Peyer's patch (tissue), 4 donors: ENCODE results near the gene PTPRA.

ENCODE experiments used
- POLR2A ChIP-seq, 2 donors: fragments of 450-650 bp; IDR thresholded peaks; one replicate each; pipeline ENCODE4 v1.5.1; 2017; ENCODE audit warnings: antibody characterized with exemption in 2 of 2, mild to moderate bottlenecking in 2 of 2, moderate library complexity in 2 of 2
- TF ChIP-seq, protein P1 (sequence below), 6 experiments: fragments of 450-650 bp in 4 of 6; fragments of 200-600 bp in 2 of 6; sonication (generic) in 1 of 6; IDR thresholded peaks; one replicate each; pipeline ENCODE4 v1.5.1; 2017 to 2019; ENCODE audit warnings: antibody characterized with exemption in 6 of 6, mild to moderate bottlenecking in 3 of 6, moderate library complexity in 1 of 6

DNA sequence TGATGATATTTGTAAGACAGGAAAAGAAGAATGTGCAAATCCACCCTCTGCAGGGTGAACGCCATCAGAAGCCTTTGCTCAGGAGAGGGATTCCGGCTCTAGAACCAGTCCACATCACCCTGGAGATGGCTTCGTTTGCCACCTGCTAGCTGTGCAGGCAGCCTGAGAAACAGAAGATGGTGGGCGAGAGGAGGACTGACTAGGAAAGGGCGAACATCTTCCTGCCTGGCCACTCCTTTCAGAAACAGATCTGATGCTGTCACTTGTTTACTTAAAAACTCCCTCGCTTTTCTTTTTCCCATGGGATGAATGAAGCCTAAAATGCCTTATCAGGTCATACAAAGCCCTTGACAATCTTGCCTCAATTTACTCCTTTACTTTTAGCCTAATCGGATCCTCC is 1.2 kb downstream of the PTPRA start:
- TF ChIP-seq, protein P1, sequence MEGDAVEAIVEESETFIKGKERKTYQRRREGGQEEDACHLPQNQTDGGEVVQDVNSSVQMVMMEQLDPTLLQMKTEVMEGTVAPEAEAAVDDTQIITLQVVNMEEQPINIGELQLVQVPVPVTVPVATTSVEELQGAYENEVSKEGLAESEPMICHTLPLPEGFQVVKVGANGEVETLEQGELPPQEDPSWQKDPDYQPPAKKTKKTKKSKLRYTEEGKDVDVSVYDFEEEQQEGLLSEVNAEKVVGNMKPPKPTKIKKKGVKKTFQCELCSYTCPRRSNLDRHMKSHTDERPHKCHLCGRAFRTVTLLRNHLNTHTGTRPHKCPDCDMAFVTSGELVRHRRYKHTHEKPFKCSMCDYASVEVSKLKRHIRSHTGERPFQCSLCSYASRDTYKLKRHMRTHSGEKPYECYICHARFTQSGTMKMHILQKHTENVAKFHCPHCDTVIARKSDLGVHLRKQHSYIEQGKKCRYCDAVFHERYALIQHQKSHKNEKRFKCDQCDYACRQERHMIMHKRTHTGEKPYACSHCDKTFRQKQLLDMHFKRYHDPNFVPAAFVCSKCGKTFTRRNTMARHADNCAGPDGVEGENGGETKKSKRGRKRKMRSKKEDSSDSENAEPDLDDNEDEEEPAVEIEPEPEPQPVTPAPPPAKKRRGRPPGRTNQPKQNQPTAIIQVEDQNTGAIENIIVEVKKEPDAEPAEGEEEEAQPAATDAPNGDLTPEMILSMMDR (IDR thresholded peaks at IDR 0.05): no peak
- TF ChIP-seq POLR2A (IDR thresholded peaks at IDR 0.05): no peak
